NCI-H2107 treated with DMSO at 0.1 percent for 48 hours (cell line): ENCODE measurements around the gene UBE2K.
"Not testable (repeated sequence)": the region's sequence is repeated elsewhere in the genome, so short reads cannot be mapped to it uniquely, and the experiment has no call there.

Source experiments
- DNase-seq: peaks from one replicate; lab custom pipeline; 2025; ENCODE audit not compliant: unreplicated experiment; lab: John Stamatoyannopoulos, UW

The UBE2K gene

GRCh38 chr4:39687014-39687413 lies 10.9 kb upstream of the UBE2K start:
- DNase-seq, result no peak

GRCh38 chr4:39689970-39690369 lies 8.0 kb upstream of the UBE2K start:
- no peak for DNase-seq

GRCh38 chr4:39698424-39699009 lies 581 bp downstream of the UBE2K start:
- peak; percentile 14 for DNase-seq

GRCh38 chr4:39699687-39700409 lies 1.9 kb downstream of the UBE2K start:
- no peak for DNase-seq

- no peak for DNase-seq
These were observed 2.6 kb downstream of the UBE2K start for GRCh38 chr4:39700554-39700953.

GRCh38 chr4:39702716-39703115 lies 4.8 kb downstream of the UBE2K start:
- DNase-seq, result no peak

- not testable (repeated sequence) for DNase-seq
These were observed 6.9 kb downstream of the UBE2K start for GRCh38 chr4:39704789-39705188.

GRCh38 chr4:39706334-39706733 lies 8.4 kb downstream of the UBE2K start:
- DNase-seq, result no peak

GRCh38 chr4:39706741-39707511 lies 9.0 kb downstream of the UBE2K start:
- DNase-seq, result no peak

- DNase-seq, result no peak
These were observed 12.4 kb downstream of the UBE2K start for GRCh38 chr4:39710098-39710896.

GRCh38 chr4:39712819-39713607 lies 15.1 kb downstream of the UBE2K start:
- DNase-seq, result no peak

GRCh38 chr4:39713691-39714090 lies 15.8 kb downstream of the UBE2K start:
- no peak for DNase-seq

- no peak for DNase-seq
These were observed 16.2 kb downstream of the UBE2K start for GRCh38 chr4:39714166-39714565.

GRCh38 chr4:39715788-39716187 lies 17.9 kb downstream of the UBE2K start:
- no peak for DNase-seq

- no peak for DNase-seq
These were observed 18.4 kb downstream of the UBE2K start for GRCh38 chr4:39716356-39716755.

- not testable (repeated sequence) for DNase-seq
These were observed 19.8 kb downstream of the UBE2K start for GRCh38 chr4:39717743-39718142.

- DNase-seq, result no peak
These were observed 20.7 kb downstream of the UBE2K start for GRCh38 chr4:39718366-39719323.

- no peak for DNase-seq
These were observed 22.1 kb downstream of the UBE2K start for GRCh38 chr4:39719804-39720580.

- DNase-seq, result not testable (repeated sequence)
These were observed 23.3 kb downstream of the UBE2K start for GRCh38 chr4:39721273-39721672.
